Inferior parietal cortex (tissue), 1 donor: Measurements from ENCODE around the gene CTNNA3.

Experiments used
- DNase-seq: peaks from one replicate; pipeline ENCODE4 v3.0.0-alpha.2; 2016; ENCODE audit errors: extremely low spot score

Gene CTNNA3

GRCh38 chr10:67017218-67017617 is 678.8 kb downstream of the CTNNA3 start:
- no peak for DNase-seq

GRCh38 chr10:67015225-67015624 is 680.8 kb downstream of the CTNNA3 start:
- no peak for DNase-seq

- DNase-seq = no peak
Measured at GRCh38 chr10:67011981-67012380, 684.0 kb downstream of the CTNNA3 start.

- no peak for DNase-seq
Measured at GRCh38 chr10:67011480-67011879, 684.5 kb downstream of the CTNNA3 start.

- no peak for DNase-seq
Measured at GRCh38 chr10:67005981-67006380, 690.0 kb downstream of the CTNNA3 start.

- no peak for DNase-seq
Measured at GRCh38 chr10:67004690-67005089, 691.3 kb downstream of the CTNNA3 start.

- DNase-seq = no peak
Measured at GRCh38 chr10:66999762-67000545, 696.0 kb downstream of the CTNNA3 start.

GRCh38 chr10:66996996-66997395 is 699.0 kb downstream of the CTNNA3 start:
- DNase-seq = no peak

- no peak for DNase-seq
Measured at GRCh38 chr10:66990143-66990830, 705.7 kb downstream of the CTNNA3 start.

- no peak for DNase-seq
Measured at GRCh38 chr10:66983475-66983818, 712.5 kb downstream of the CTNNA3 start.

- no peak for DNase-seq
Measured at GRCh38 chr10:66982792-66983474, 713.1 kb downstream of the CTNNA3 start.

GRCh38 chr10:66982053-66982420 is 714.0 kb downstream of the CTNNA3 start:
- DNase-seq = no peak

GRCh38 chr10:66981361-66982052 is 714.5 kb downstream of the CTNNA3 start:
- DNase-seq = peak; percentile 44

GRCh38 chr10:66980246-66980815 is 715.7 kb downstream of the CTNNA3 start:
- DNase-seq = no peak

GRCh38 chr10:66964946-66965345 is 731.0 kb downstream of the CTNNA3 start:
- DNase-seq = no peak

- no peak for DNase-seq
Measured at GRCh38 chr10:66958466-66958865, 737.5 kb downstream of the CTNNA3 start.

GRCh38 chr10:66951896-66952295 is 744.1 kb downstream of the CTNNA3 start:
- DNase-seq = no peak

- DNase-seq = no peak
Measured at GRCh38 chr10:66943590-66943989, 752.4 kb downstream of the CTNNA3 start.

- DNase-seq = no peak
Measured at GRCh38 chr10:66942407-66942806, 753.6 kb downstream of the CTNNA3 start.

GRCh38 chr10:66941491-66941890 is 754.5 kb downstream of the CTNNA3 start:
- peak; percentile 77 for DNase-seq

- peak; percentile 40 for DNase-seq
Measured at GRCh38 chr10:66940965-66941364, 755.0 kb downstream of the CTNNA3 start.

GRCh38 chr10:66934711-66935110 is 761.3 kb downstream of the CTNNA3 start:
- no peak for DNase-seq
